ENCODE data around the gene PEX6.
"Not testable (repeated sequence)": the region's sequence is repeated elsewhere in the genome, so short reads cannot be mapped to it uniquely, and the experiment has no call there.

Gene PEX6

GRCh38 chr6:42978839-42979522 lies at the start of gene PEX6:
Gene PEX6 (minus strand): TSS chr6:42979181. CDS start chr6:42979150, 31 bp downstream.
- peak; percentile 87 for DNase-seq

GRCh38 chr6:43026365-43026764 lies 47.4 kb upstream of the PEX6 start:
- no peak for DNase-seq

GRCh38 chr6:43024436-43024835 lies 45.5 kb upstream of the PEX6 start:
- DNase-seq: no peak

GRCh38 chr6:43021270-43022047 lies 42.5 kb upstream of the PEX6 start, which contains the start of gene RRP36:
Gene RRP36 (plus strand): TSS chr6:43021623. CDS start chr6:43021655, 32 bp downstream.
- DNase-seq: peak; percentile 59

- DNase-seq: no peak
Measured at GRCh38 chr6:43020847-43021246, 41.9 kb upstream of the PEX6 start.

- DNase-seq: no peak
Measured at GRCh38 chr6:43020052-43020705, 41.2 kb upstream of the PEX6 start.

- DNase-seq: no peak
Measured at GRCh38 chr6:43019152-43019551, 40.2 kb upstream of the PEX6 start.

GRCh38 chr6:43016943-43017334 lies 38.0 kb upstream of the PEX6 start:
- no peak for DNase-seq

GRCh38 chr6:43016176-43016942 lies 37.4 kb upstream of the PEX6 start:
- DNase-seq: no peak

- no peak for DNase-seq
Measured at GRCh38 chr6:43014434-43014909, 35.5 kb upstream of the PEX6 start.

GRCh38 chr6:43013843-43014433 lies 35.0 kb upstream of the PEX6 start, which contains the start of the genes KLHDC3 and MEA1:
Gene KLHDC3 (plus strand): TSS chr6:43014249. CDS start chr6:43017193, 2,944 bp downstream.
Gene MEA1 (minus strand): TSS chr6:43013946. CDS start chr6:43013813, 133 bp downstream.
- peak; percentile 97 for DNase-seq

GRCh38 chr6:43013097-43013842 lies 34.3 kb upstream of the PEX6 start:
- DNase-seq: no peak

GRCh38 chr6:43012364-43012763 lies 33.4 kb upstream of the PEX6 start:
- no peak for DNase-seq

GRCh38 chr6:43011207-43011606 lies 32.2 kb upstream of the PEX6 start:
- DNase-seq: no peak

GRCh38 chr6:43009124-43009523 lies 30.1 kb upstream of the PEX6 start:
- DNase-seq: peak; percentile 37

- DNase-seq: no peak
Measured at GRCh38 chr6:43007126-43007525, 28.1 kb upstream of the PEX6 start.

GRCh38 chr6:43006251-43006650 lies 27.3 kb upstream of the PEX6 start:
- DNase-seq: no peak

GRCh38 chr6:43005844-43006243 lies 26.9 kb upstream of the PEX6 start:
- no peak for DNase-seq

- no peak for DNase-seq
Measured at GRCh38 chr6:43001843-43002242, 22.9 kb upstream of the PEX6 start.

GRCh38 chr6:42998205-42998604 lies 19.2 kb upstream of the PEX6 start:
- DNase-seq: not testable (repeated sequence)

- no peak for DNase-seq
Measured at GRCh38 chr6:42996513-42996912, 17.5 kb upstream of the PEX6 start.

All from activated CD4-positive, alpha-beta T cell treated with anti-CD3 and anti-CD28 coated beads, Interleukin-2, amount 50 U/mL, for 1 hour (primary cell).